GM12878 (cell line): Measurements from ENCODE around the gene SPATA20.

Experiments used
- MXI1 ChIP-seq: fragments of 150-350 bp; IDR thresholded peaks from 2 replicates; pipeline ENCODE4 v1.6.1; 2011; ENCODE audit warnings: low read depth, mild to moderate bottlenecking, inconsistent platforms, low read length, improper control_type of control experiment
- PAX8 ChIP-seq: fragments of 450-650 bp; IDR thresholded peaks from 2 replicates; pipeline ENCODE4 v1.6.1; 2017; ENCODE audit warnings: mild to moderate bottlenecking, moderate library complexity
- POLR2A ChIP-seq: IDR thresholded peaks from 2 replicates; pipeline ENCODE4 v1.6.1; 2011; ENCODE audit warnings: low read depth, mild to moderate bottlenecking, low read length
- RCOR1 ChIP-seq: conservative IDR thresholded peaks from 2 replicates; pipeline ENCODE4 v1.6.1; 2012; ENCODE audit warnings: low read depth, low read length, improper control_type of control experiment
- SUZ12 ChIP-seq: fragments of 200-600 bp; sonication (generic); IDR thresholded peaks from one replicate; pipeline ENCODE4 v1.6.1; 2018; ENCODE audit warnings: antibody characterized with exemption, mild to moderate bottlenecking; ENCODE audit not compliant: unreplicated experiment
- TF ChIP-seq, protein P1 (sequence below), 3 experiments: IDR thresholded peaks in 2 of 3; conservative IDR thresholded peaks in 1 of 3; 2 replicates each; pipeline ENCODE4 v1.5.1; 2011; ENCODE audit warnings: low read depth in 3 of 3, low read length in 3 of 3, mild to moderate bottlenecking in 3 of 3, control low read depth in 2 of 3, moderate library complexity in 2 of 3, inconsistent platforms in 1 of 3, mixed read lengths in 1 of 3; ENCODE audit not compliant: control insufficient read depth in 2 of 3, insufficient read depth in 1 of 3; ENCODE audit errors: extremely low read depth in 1 of 3

DNA sequence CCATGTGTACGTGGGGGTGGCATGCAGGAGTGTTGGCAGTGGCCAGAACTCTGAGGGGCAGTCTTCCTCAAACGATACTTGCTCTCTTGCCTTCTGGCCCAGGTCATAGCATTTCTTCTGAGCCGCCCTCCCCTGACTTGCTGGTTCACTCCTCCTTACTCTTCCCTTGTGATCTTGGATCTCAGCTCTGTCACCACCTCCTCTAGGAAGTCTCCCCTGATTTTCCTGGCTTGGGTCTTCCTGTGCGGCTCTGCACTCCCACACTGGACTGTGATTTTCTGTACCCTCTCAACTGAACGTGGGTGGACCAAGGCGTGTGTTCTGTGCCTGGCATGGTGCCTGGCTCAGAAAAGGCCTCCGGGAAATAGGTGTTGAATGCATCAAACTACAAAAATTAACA, 11.6 kb upstream of the SPATA20 start:
- TF ChIP-seq RCOR1 (no peak), MXI1 (no peak), POLR2A (no peak), PAX8 (no peak), SUZ12 (no peak)
- TF ChIP-seq, protein P1, sequence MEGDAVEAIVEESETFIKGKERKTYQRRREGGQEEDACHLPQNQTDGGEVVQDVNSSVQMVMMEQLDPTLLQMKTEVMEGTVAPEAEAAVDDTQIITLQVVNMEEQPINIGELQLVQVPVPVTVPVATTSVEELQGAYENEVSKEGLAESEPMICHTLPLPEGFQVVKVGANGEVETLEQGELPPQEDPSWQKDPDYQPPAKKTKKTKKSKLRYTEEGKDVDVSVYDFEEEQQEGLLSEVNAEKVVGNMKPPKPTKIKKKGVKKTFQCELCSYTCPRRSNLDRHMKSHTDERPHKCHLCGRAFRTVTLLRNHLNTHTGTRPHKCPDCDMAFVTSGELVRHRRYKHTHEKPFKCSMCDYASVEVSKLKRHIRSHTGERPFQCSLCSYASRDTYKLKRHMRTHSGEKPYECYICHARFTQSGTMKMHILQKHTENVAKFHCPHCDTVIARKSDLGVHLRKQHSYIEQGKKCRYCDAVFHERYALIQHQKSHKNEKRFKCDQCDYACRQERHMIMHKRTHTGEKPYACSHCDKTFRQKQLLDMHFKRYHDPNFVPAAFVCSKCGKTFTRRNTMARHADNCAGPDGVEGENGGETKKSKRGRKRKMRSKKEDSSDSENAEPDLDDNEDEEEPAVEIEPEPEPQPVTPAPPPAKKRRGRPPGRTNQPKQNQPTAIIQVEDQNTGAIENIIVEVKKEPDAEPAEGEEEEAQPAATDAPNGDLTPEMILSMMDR (IDR thresholded peaks at IDR 0.05 in 2 of 3, conservative IDR thresholded peaks at IDR 0.05 in 1 of 3; ENCODE audit: control insufficient read depth in 2 of 3, extremely low read depth in 1 of 3, insufficient read depth in 1 of 3, low read depth in 3 of 3, low read length in 3 of 3): no peak
